Brain pericyte (primary cell): ENCODE results near the gene HSFX3.
A peak's percentile ranks its signal among the peaks of the same experiment; 100 is the strongest.
"Not testable (repeated sequence)": the region's sequence is repeated elsewhere in the genome, so short reads cannot be mapped to it uniquely, and the experiment has no call there.

Experiments used
- DNase-seq: peaks from one replicate; pipeline ENCODE4 v3.0.0-alpha.2; 2012; ENCODE audit warnings: low read depth, low spot score

HSFX3 gene

GRCh38 chrX:149517308-149517707 is 32.4 kb downstream of the HSFX3 start:
- no peak for DNase-seq

- no peak for DNase-seq
Observed at GRCh38 chrX:149516604-149517003, 33.1 kb downstream of the HSFX3 start.

GRCh38 chrX:149515954-149516602 is 33.6 kb downstream of the HSFX3 start:
- no peak for DNase-seq

GRCh38 chrX:149513825-149514428 is 35.8 kb downstream of the HSFX3 start:
- DNase-seq = no peak

- no peak for DNase-seq
Observed at GRCh38 chrX:149512225-149512885, 37.4 kb downstream of the HSFX3 start.

- no peak for DNase-seq
Observed at GRCh38 chrX:149511081-149511480, 38.6 kb downstream of the HSFX3 start.

GRCh38 chrX:149510386-149510785 is 39.3 kb downstream of the HSFX3 start:
- DNase-seq = no peak

- no peak for DNase-seq
Observed at GRCh38 chrX:149508467-149508866, 41.3 kb downstream of the HSFX3 start.

GRCh38 chrX:149506349-149506748 is 43.4 kb downstream of the HSFX3 start:
- no peak for DNase-seq

GRCh38 chrX:149505671-149506070 is 44.1 kb downstream of the HSFX3 start:
- no peak for DNase-seq

- peak; percentile 39 for DNase-seq
Observed at GRCh38 chrX:149504915-149505651, 44.6 kb downstream of the HSFX3 start, which contains the start of gene IDS. IDS (minus strand) TSS chrX:149505306; CDS start chrX:149505137, 169 bp downstream.

- DNase-seq = no peak
Observed at GRCh38 chrX:149504226-149504914, 45.4 kb downstream of the HSFX3 start.

GRCh38 chrX:149503446-149503845 is 46.3 kb downstream of the HSFX3 start:
- not testable (repeated sequence) for DNase-seq

GRCh38 chrX:149502923-149503322 is 46.8 kb downstream of the HSFX3 start:
- not testable (repeated sequence) for DNase-seq

- DNase-seq = no peak
Observed at GRCh38 chrX:149499766-149500165, 50.0 kb downstream of the HSFX3 start.

- no peak for DNase-seq
Observed at GRCh38 chrX:149498767-149499166, 51.0 kb downstream of the HSFX3 start.
